Osteocyte (in vitro differentiated cells): Measurements from ENCODE around the gene ALKBH1. TPM values are rescaled to one million over a fixed set of nuclear protein-coding genes. Genes with fewer than 3 reads are reported as not detected.
"Not testable (repeated sequence)": the region's sequence is repeated elsewhere in the genome, so short reads cannot be mapped to it uniquely, and the experiment has no call there.

ENCODE experiments used
- DNase-seq: peaks from one replicate; pipeline ENCODE4 v3.0.0; 2021; ENCODE audit warnings: mixed read lengths; ENCODE audit not compliant: unreplicated experiment; ENCODE audit errors: extremely low spot score
- H3K27ac Mint-ChIP-seq: one replicate; pipeline ENCODE4 v1.8.0; 2021; ENCODE audit warnings: mild to moderate bottlenecking, mixed read lengths; ENCODE audit not compliant: unreplicated experiment
- H3K27me3 Mint-ChIP-seq: one replicate; pipeline ENCODE4 v1.8.0; 2021; ENCODE audit warnings: mixed read lengths; ENCODE audit not compliant: unreplicated experiment
- H3K36me3 Mint-ChIP-seq: one replicate; pipeline ENCODE4 v1.8.0; 2021; ENCODE audit warnings: mixed read lengths; ENCODE audit not compliant: unreplicated experiment
- H3K4me1 Mint-ChIP-seq: one replicate; pipeline ENCODE4 v1.8.0; 2021; ENCODE audit warnings: mixed read lengths; ENCODE audit not compliant: unreplicated experiment
- H3K4me3 Mint-ChIP-seq: one replicate; pipeline ENCODE4 v1.8.0; 2021; ENCODE audit warnings: mild to moderate bottlenecking, moderate library complexity, mixed read lengths; ENCODE audit not compliant: unreplicated experiment
- H3K9me3 Mint-ChIP-seq: one replicate; pipeline ENCODE4 v1.8.0; 2021; ENCODE audit warnings: mixed read lengths; ENCODE audit not compliant: unreplicated experiment
- CTCF ChIP-seq: fragments of 200-600 bp; sonication (generic); IDR thresholded peaks from 2 replicates; pipeline ENCODE4 v1.5.0; 2021; ENCODE audit warnings: antibody characterized with exemption, mild to moderate bottlenecking, moderate library complexity
- total RNA-seq: library from RNA; stranded (reverse); gene quantifications from 2 replicates; pipeline ENCODE4 v1.2.1, GENCODE V29; 2021

ALKBH1 gene
- total RNA-seq, 1 donor from 2014 or later: 10.5 TPM

- no peak for TF ChIP-seq CTCF
- H3K27ac Mint-ChIP-seq: no peak overlapping the region
Observed at GRCh38 chr14:77673193-77673592, 34.6 kb downstream of the ALKBH1 start.

GRCh38 chr14:77667331-77667730, 40.5 kb downstream of the ALKBH1 start:
- no peak for DNase-seq
- H3K4me1 Mint-ChIP-seq: no peaks in the 10 kb centered on the region
- H3K9me3 Mint-ChIP-seq: no peaks in the 10 kb centered on the region
- H3K27me3 Mint-ChIP-seq: no peaks in the 10 kb centered on the region
- H3K36me3 Mint-ChIP-seq: peaks cover 3% of the 10 kb centered on the region
- no peak for TF ChIP-seq CTCF
- H3K4me3 Mint-ChIP-seq: no peak overlapping the region
- H3K27ac Mint-ChIP-seq: no peak overlapping the region

More at GRCh38 chr14:77673193-77673592, 34.6 kb downstream of the ALKBH1 start:
- no peak for DNase-seq
- no peaks in the 10 kb centered on the region for H3K27me3 Mint-ChIP-seq
- no peaks in the 10 kb centered on the region for H3K4me1 Mint-ChIP-seq
- H3K36me3 Mint-ChIP-seq: peaks cover 31% of the 10 kb centered on the region
- no peaks in the 10 kb centered on the region for H3K9me3 Mint-ChIP-seq
- H3K4me3 Mint-ChIP-seq: no peak overlapping the region

- Mint-ChIP-seq H3K9me3 (no peaks in the 10 kb centered on the region), H3K27ac (no peak overlapping the region), H3K27me3 (peaks cover 4% of the 10 kb centered on the region), H3K4me1 (no peaks in the 10 kb centered on the region), H3K4me3 (no peak overlapping the region), H3K36me3 (no peaks in the 10 kb centered on the region)
- no peak for DNase-seq
- TF ChIP-seq CTCF: no peak
Observed at GRCh38 chr14:77663293-77663692, 44.5 kb downstream of the ALKBH1 start.

- H3K27me3 Mint-ChIP-seq, H3K27ac Mint-ChIP-seq, H3K4me1 Mint-ChIP-seq, H3K36me3 Mint-ChIP-seq, DNase-seq, H3K4me3 Mint-ChIP-seq, H3K9me3 Mint-ChIP-seq: not testable (repeated sequence)
Observed at GRCh38 chr14:77661562-77661961, 46.3 kb downstream of the ALKBH1 start.

GRCh38 chr14:77660754-77661153, 47.1 kb downstream of the ALKBH1 start:
- H3K36me3 Mint-ChIP-seq: no peaks in the 10 kb centered on the region
- TF ChIP-seq CTCF: no peak
- DNase-seq: no peak
- H3K4me3 Mint-ChIP-seq: no peak overlapping the region
- no peaks in the 10 kb centered on the region for H3K9me3 Mint-ChIP-seq
- H3K4me1 Mint-ChIP-seq: no peaks in the 10 kb centered on the region
- H3K27ac Mint-ChIP-seq: no peak overlapping the region
- H3K27me3 Mint-ChIP-seq: peaks cover 4% of the 10 kb centered on the region

GRCh38 chr14:77659831-77660230, 48.0 kb downstream of the ALKBH1 start:
- TF ChIP-seq CTCF: no peak
- Mint-ChIP-seq H3K4me1 (no peaks in the 10 kb centered on the region), H3K36me3 (no peaks in the 10 kb centered on the region), H3K27ac (no peak overlapping the region), H3K27me3 (peaks cover 4% of the 10 kb centered on the region), H3K4me3 (no peak overlapping the region), H3K9me3 (no peaks in the 10 kb centered on the region)
- DNase-seq: no peak
